OCI-LY7 (cell line): ENCODE measurements around the gene KCNMA1. TPM values are rescaled to one million over a fixed set of nuclear protein-coding genes. Genes with fewer than 3 reads are reported as not detected.

ENCODE experiments used
- BruUV-seq: library from RNA; stranded (reverse); fragments of 400-500 nt; replicated peaks from 2 replicates; lab custom pipeline; 2021; lab: Mats Ljungman, UMichigan
- CTCF ChIA-PET: fragments of 300-600 bp; sonication (Branson Sonifier 250); formaldehyde crosslinking; loops from one replicate; lab custom pipeline; 2022; ENCODE audit warnings: antibody characterized with exemption; ENCODE audit not compliant: unreplicated experiment; lab: Charles Lee
- POLR2A ChIA-PET: fragments of 300-600 bp; sonication (Branson Sonifier 250); formaldehyde crosslinking; loops from one replicate; lab custom pipeline; 2022; ENCODE audit warnings: antibody characterized with exemption; lab: Charles Lee
- DNase-seq: peaks from one replicate; pipeline ENCODE4 v3.0.0-alpha.2; 2015; ENCODE audit warnings: low spot score
- H2AFZ ChIP-seq: fragments of 200-600 bp; sonication (generic), shearing (Covaris generic); 2 replicates; pipeline ENCODE4 v1.6.1; 2014; ENCODE audit warnings: mild to moderate bottlenecking, antibody characterized with exemption, low read length, moderate library complexity
- H3K27ac ChIP-seq: fragments of 200-600 bp; sonication (generic); 2 replicates; pipeline ENCODE4 v1.5.1; 2014; ENCODE audit warnings: mixed run types, low read depth, mild to moderate bottlenecking, moderate library complexity, low read length, inconsistent platforms; ENCODE audit not compliant: poor library complexity, severe bottlenecking
- H3K36me3 ChIP-seq: fragments of 200-600 bp; sonication (generic); 2 replicates; pipeline ENCODE4 v1.6.1; 2014; ENCODE audit warnings: mild to moderate bottlenecking, antibody characterized with exemption, low read length, moderate library complexity, mixed read lengths; ENCODE audit not compliant: insufficient read depth
- H3K4me1 ChIP-seq: fragments of 200-600 bp; sonication (generic); 2 replicates; pipeline ENCODE4 v1.5.1; 2014; ENCODE audit warnings: mild to moderate bottlenecking, low read length; ENCODE audit not compliant: insufficient read depth, poor library complexity, severe bottlenecking
- H3K4me2 ChIP-seq: fragments of 200-600 bp; sonication (generic); 2 replicates; pipeline ENCODE4 v1.6.1; 2014; ENCODE audit warnings: mild to moderate bottlenecking, low read length
- H3K4me3 ChIP-seq: fragments of 200-600 bp; sonication (generic); 2 replicates; pipeline ENCODE4 v1.5.1; 2014; ENCODE audit warnings: mild to moderate bottlenecking, low read depth, low read length; ENCODE audit not compliant: poor library complexity, severe bottlenecking
- H3K79me2 ChIP-seq: fragments of 200-600 bp; sonication (generic); 2 replicates; pipeline ENCODE4 v1.6.1; 2016; ENCODE audit warnings: low read depth, mild to moderate bottlenecking, low read length, moderate library complexity, mixed read lengths; ENCODE audit not compliant: insufficient read depth
- H3K9me2 ChIP-seq: fragments of 200-600 bp; sonication (generic); 2 replicates; pipeline ENCODE4 v1.6.1; 2016; ENCODE audit warnings: mild to moderate bottlenecking, low read length, mixed read lengths; ENCODE audit not compliant: insufficient read depth
- H3K9me3 ChIP-seq: fragments of 200-600 bp; sonication (generic); 2 replicates; pipeline ENCODE4 v1.6.1; 2014; ENCODE audit warnings: mild to moderate bottlenecking, mixed run types, low read length, mixed read lengths
- H4K20me1 ChIP-seq: fragments of 200-600 bp; sonication (generic); 2 replicates; pipeline ENCODE4 v1.6.1; 2014; ENCODE audit warnings: mild to moderate bottlenecking, antibody characterized with exemption, low read length, moderate library complexity, mixed read lengths; ENCODE audit not compliant: insufficient read depth
- EZH2phosphoT487 ChIP-seq: fragments of 200-600 bp; sonication (generic); IDR thresholded peaks from 2 replicates; pipeline ENCODE4 v1.6.1; 2018; ENCODE audit warnings: low read depth, borderline replicate concordance, mild to moderate bottlenecking, mixed run types, antibody characterized with exemption, low read length, moderate library complexity, mixed read lengths
- intact Hi-C: fragments of 100-400 bp; cut with micrococcal nuclease; formaldehyde crosslinking; loops from one replicate; pipeline ENCODE4 v1.10.0; 2022; ENCODE audit not compliant: unreplicated experiment
- total RNA-seq, 2 experiments: library from RNA; depleted of rRNA in 1 of 2; stranded (reverse); fragments of >200 nt in 1 of 2; shearing (Covaris generic) in 1 of 2; gene quantifications; 2 replicates each; pipeline ENCODE4 v1.2.3, GENCODE V29; 2014 to 2022
- TF ChIP-seq, protein P1 (sequence below): fragments of 200-600 bp; sonication (generic); conservative IDR thresholded peaks from 2 replicates; pipeline ENCODE4 v1.5.1; 2014; ENCODE audit warnings: mild to moderate bottlenecking, antibody characterized with exemption, low read length, moderate library complexity, mixed read lengths

The KCNMA1 gene
- total RNA-seq, 2 experiments from 2014 or later: not detected

GRCh38 chr10:77149001-77149400, 488.6 kb downstream of the KCNMA1 start:
- no TSS peak for BruUV-seq
- intact Hi-C loops: no loop called here

DNA sequence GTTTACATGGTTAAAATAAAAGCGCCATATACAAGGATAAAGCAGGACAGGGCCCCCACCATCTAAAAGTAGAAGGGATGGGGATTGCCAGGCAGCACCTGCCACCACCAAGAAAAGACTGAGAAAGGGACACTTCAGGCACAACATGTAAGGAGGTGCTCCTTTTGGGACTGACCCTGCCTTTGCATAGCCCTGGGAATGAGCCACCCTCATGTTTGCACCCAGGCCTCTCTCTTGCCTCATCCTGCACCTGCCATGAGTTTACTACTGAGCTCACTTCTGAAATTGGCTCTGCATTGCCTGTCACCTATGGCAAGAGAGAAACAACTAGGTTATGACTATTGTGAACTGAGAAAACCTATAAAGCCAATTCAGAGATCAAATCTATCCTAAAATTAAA, 489.7 kb downstream of the KCNMA1 start:
- Histone ChIP-seq H3K9me3 (no peaks in the 10 kb centered on the region), H4K20me1 (no peaks in the 10 kb centered on the region), H3K4me1 (no peaks in the 10 kb centered on the region), H3K9me2 (no peaks in the 10 kb centered on the region), H3K4me2 (no peak overlapping the region), H3K79me2 (no peaks in the 10 kb centered on the region), H3K27ac (no peak overlapping the region), H3K4me3 (no peak overlapping the region), H2AFZ (no peak overlapping the region), H3K36me3 (no peaks in the 10 kb centered on the region)
- CTCF ChIA-PET: no interaction called here
- TF ChIP-seq, protein P1, sequence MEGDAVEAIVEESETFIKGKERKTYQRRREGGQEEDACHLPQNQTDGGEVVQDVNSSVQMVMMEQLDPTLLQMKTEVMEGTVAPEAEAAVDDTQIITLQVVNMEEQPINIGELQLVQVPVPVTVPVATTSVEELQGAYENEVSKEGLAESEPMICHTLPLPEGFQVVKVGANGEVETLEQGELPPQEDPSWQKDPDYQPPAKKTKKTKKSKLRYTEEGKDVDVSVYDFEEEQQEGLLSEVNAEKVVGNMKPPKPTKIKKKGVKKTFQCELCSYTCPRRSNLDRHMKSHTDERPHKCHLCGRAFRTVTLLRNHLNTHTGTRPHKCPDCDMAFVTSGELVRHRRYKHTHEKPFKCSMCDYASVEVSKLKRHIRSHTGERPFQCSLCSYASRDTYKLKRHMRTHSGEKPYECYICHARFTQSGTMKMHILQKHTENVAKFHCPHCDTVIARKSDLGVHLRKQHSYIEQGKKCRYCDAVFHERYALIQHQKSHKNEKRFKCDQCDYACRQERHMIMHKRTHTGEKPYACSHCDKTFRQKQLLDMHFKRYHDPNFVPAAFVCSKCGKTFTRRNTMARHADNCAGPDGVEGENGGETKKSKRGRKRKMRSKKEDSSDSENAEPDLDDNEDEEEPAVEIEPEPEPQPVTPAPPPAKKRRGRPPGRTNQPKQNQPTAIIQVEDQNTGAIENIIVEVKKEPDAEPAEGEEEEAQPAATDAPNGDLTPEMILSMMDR: no peak
- no peak for TF ChIP-seq EZH2phosphoT487
- intact Hi-C loops: no loop called here
- no TSS peak for BruUV-seq
- DNase-seq: no peak
- POLR2A ChIA-PET: no interaction called here

More at GRCh38 chr10:77149001-77149400, 488.6 kb downstream of the KCNMA1 start:
- no peak for DNase-seq
- ChIA-PET POLR2A (no interaction called here), CTCF (no interaction called here)
- Histone ChIP-seq H4K20me1 (no peaks in the 10 kb centered on the region), H3K36me3 (no peaks in the 10 kb centered on the region), H3K4me2 (no peak overlapping the region), H3K79me2 (no peaks in the 10 kb centered on the region), H3K9me3 (no peaks in the 10 kb centered on the region), H3K9me2 (no peaks in the 10 kb centered on the region), H3K4me3 (no peak overlapping the region), H3K4me1 (no peaks in the 10 kb centered on the region), H2AFZ (no peak overlapping the region), H3K27ac (no peak overlapping the region)
- TF ChIP-seq, protein P1: no peak
- no peak for TF ChIP-seq EZH2phosphoT487

GRCh38 chr10:77146712-77147336, 490.8 kb downstream of the KCNMA1 start:
- no peaks in the 10 kb centered on the region for H3K79me2 ChIP-seq
- H3K27ac ChIP-seq: no peak overlapping the region
- DNase-seq: no peak
- no peaks in the 10 kb centered on the region for H3K4me1 ChIP-seq
- intact Hi-C loops: no loop called here
- no peaks in the 10 kb centered on the region for H3K9me3 ChIP-seq
- H3K4me3 ChIP-seq: no peak overlapping the region
- H2AFZ ChIP-seq: no peak overlapping the region
- TF ChIP-seq, protein P1: no peak
- TF ChIP-seq EZH2phosphoT487: no peak
- H3K4me2 ChIP-seq: no peak overlapping the region
- no peaks in the 10 kb centered on the region for H3K36me3 ChIP-seq
- H4K20me1 ChIP-seq: no peaks in the 10 kb centered on the region
- no peaks in the 10 kb centered on the region for H3K9me2 ChIP-seq
- BruUV-seq: no TSS peak
- POLR2A ChIA-PET: interaction anchor here (0.6 kb wide), 1 partner anchor 1131 kb away, joined by 3 read pairs; no protein-coding TSS in a partner anchor
- CTCF ChIA-PET: no interaction called here
